Lower leg skin (tissue), 4 donors: Measurements from ENCODE around the gene ST7. TPM values are rescaled to one million over a fixed set of nuclear protein-coding genes. Genes with fewer than 3 reads are reported as not detected.
"Not testable (repeated sequence)": the region's sequence is repeated elsewhere in the genome, so short reads cannot be mapped to it uniquely, and the experiment has no call there.

Experiments
- DNase-seq, 2 donors: peaks; one replicate each; pipeline ENCODE4 v3.0.0-alpha.2; 2019; ENCODE audit warnings: low spot score in 2 of 2
- H3K4me3 ChIP-seq: fragments of 200-600 bp; sonication (generic); 2 replicates; pipeline ENCODE4 v1.5.1; 2017; ENCODE audit warnings: mild to moderate bottlenecking, low read depth; ENCODE audit not compliant: poor library complexity, severe bottlenecking
- POLR2A ChIP-seq, 2 donors: fragments of 450-650 bp; IDR thresholded peaks; one replicate each; pipeline ENCODE4 v1.6.1; 2016 to 2017; ENCODE audit warnings: antibody characterized with exemption in 2 of 2, mild to moderate bottlenecking in 1 of 2, moderate library complexity in 1 of 2
- WGBS, 2 donors: methylation state at CpG; one replicate each; pipeline ENCODE4 v1.1.5; 2018; 5-methylcytosine and 5-hydroxymethylcytosine counted together
- intact Hi-C: fragments of 100-400 bp; cut with DNase I; formaldehyde crosslinking; loops from one replicate; pipeline ENCODE4 v1.15.0; 2023; ENCODE audit warnings: low total_unique reads
- total RNA-seq, 4 donors: library from RNA; depleted of rRNA; stranded (reverse); fragments of >200 nt; gene quantifications; one replicate each; pipeline ENCODE4 v1.1.0, GENCODE V29; 2016
- TF ChIP-seq, protein P1 (sequence below), 3 donors: fragments of 450-650 bp; IDR thresholded peaks; one replicate each; pipeline ENCODE4 v1.5.1; 2016; ENCODE audit warnings: antibody characterized with exemption in 3 of 3, mild to moderate bottlenecking in 3 of 3, moderate library complexity in 2 of 3

Gene ST7
- total RNA-seq, 4 donors from 2014 or later: 10.8 to 17.1 (median 11.4) TPM

DNA sequence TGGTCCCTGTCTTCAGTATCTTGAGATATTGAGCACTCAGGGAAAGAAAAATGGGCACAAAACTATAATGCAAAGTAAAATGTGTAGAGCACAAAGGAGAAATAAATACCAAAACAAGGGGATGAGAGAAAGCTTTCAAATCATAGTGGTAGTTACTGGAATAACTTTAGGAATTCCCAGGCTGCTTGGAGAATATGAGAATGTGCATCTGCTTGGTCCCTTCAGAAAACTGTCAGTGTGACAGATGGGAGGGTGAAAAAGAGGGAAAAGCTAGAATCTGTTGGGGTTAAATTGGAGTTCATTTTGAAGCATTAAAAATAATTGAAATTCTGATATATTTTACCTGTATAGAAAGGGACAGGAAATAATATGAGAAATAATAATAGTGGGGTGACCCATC lies 15.3 kb downstream of the ST7 start:
- TF ChIP-seq POLR2A (IDR thresholded peaks at IDR 0.05): no peak
- TF ChIP-seq, protein P1, sequence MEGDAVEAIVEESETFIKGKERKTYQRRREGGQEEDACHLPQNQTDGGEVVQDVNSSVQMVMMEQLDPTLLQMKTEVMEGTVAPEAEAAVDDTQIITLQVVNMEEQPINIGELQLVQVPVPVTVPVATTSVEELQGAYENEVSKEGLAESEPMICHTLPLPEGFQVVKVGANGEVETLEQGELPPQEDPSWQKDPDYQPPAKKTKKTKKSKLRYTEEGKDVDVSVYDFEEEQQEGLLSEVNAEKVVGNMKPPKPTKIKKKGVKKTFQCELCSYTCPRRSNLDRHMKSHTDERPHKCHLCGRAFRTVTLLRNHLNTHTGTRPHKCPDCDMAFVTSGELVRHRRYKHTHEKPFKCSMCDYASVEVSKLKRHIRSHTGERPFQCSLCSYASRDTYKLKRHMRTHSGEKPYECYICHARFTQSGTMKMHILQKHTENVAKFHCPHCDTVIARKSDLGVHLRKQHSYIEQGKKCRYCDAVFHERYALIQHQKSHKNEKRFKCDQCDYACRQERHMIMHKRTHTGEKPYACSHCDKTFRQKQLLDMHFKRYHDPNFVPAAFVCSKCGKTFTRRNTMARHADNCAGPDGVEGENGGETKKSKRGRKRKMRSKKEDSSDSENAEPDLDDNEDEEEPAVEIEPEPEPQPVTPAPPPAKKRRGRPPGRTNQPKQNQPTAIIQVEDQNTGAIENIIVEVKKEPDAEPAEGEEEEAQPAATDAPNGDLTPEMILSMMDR (IDR thresholded peaks at IDR 0.05): no peak
- DNase-seq: no peak
- no peak overlapping the region for H3K4me3 ChIP-seq
- intact Hi-C loops: loop anchor here (5.0 kb wide), 1 partner anchor 759 kb away; no protein-coding TSS in a partner anchor

DNA sequence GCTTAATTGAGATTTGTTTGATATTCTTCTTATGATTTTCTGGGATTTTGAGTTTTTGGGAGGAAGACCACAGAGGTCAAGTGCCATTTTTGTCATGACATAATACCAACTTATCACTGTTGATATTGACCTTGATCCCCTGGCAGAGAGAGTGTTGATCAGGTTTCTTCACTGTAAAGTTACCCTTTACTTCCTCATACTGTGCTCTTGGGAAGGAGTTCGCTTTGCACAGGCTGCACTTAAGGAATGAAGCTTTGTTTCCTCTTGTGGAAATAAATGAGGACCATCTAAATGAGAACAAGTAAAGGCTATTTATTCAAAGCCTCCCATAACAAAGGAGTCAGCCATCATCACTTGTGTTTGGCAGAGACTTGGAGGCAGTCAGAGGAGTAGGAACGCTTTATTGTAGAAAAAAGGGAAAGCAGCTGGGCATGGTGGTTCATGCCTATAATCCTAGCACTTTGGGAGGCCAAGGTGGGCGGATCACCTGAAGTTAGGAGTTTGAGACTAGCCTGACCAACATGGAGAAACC lies 16.1 kb downstream of the ST7 start:
- H3K4me3 ChIP-seq: no peak overlapping the region
- DNase-seq: no peak
- TF ChIP-seq, protein P1 (IDR thresholded peaks at IDR 0.05): no peak
- TF ChIP-seq POLR2A (IDR thresholded peaks at IDR 0.05): no peak
- WGBS, 2 donors: 99% methylated on average over 3 of the region's 3 CpGs
- intact Hi-C loops: loop anchor here (5.0 kb wide), 1 partner anchor 758 kb away; no protein-coding TSS in a partner anchor

DNA sequence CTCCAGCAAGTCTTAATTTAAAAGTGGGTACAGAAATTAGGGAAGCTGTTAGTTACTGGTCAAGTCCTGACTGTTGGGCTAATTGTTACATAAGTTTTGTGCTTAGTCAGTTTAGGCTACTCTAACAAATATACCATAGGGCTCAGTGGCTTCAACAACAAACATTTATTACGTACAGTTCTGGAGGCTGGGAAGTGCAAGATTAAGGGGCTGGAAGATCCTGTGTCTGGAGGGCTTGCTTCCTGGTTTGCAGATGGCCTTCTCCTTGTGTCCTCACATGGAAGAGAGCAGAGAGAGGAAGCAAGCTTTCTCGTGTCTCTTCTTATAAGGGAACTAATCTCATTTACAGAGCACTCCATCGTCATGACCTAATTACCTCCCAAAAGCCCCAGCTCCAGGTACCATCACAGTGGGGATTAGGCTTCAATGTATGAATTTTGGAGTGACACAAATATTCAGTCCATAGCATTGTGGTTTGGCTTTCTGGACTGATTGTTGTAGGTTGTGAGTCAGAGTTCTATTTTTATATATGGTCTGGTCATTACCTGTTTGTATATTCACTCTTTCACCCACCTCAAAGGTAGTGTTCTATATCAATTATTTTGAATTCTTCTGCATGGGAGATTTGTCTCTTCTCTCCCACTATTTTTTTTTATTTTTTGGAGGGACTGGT lies 17.1 kb downstream of the ST7 start:
- TF ChIP-seq, protein P1 (IDR thresholded peaks at IDR 0.05): no peak
- TF ChIP-seq POLR2A (IDR thresholded peaks at IDR 0.05): no peak
- intact Hi-C loops: no loop called here
- H3K4me3 ChIP-seq: no peak overlapping the region
- WGBS, 2 donors: 74 to 84% methylated on average over 3 of the region's 3 CpGs
- no peak for DNase-seq

DNA sequence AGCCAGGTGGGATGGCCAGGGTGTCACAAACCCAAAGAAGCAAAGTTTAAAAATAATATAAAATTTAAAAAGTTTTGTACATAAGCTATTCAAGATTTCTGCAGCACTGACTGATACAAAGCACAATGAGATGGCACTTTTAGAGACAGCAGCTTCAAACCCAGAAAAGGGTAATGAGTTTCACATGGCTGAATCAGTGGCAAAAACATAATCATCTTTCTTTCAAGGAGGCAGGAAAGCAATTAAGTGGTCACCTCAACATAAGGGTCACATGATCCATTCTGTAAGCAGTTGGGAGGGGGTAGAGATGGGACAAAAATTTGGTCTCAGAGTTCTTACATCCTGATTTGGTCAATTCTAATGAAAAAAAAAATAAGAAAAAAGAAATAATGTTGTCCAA lies 17.9 kb downstream of the ST7 start:
- DNase-seq, H3K4me3 ChIP-seq, intact Hi-C loops: not testable (repeated sequence)

DNA sequence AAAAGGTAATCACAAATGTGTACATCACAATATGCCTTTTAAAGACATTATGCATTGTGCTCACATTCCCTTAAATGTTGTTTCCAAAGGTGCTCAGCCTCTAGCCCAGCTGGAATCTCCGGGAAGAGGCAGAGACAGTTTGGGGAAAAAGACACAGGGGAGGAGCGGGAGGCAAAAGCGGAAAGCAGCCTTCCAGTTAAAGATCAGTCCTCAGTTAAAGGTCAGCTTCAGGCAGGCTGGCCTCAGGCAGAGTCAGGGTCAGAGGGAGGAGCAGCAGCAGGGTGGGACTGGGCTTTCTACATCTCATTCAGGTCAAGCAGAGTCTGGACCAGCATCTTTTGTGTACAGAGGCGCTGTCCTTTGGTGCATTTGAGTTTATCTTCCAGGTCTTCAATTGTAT lies 18.6 kb downstream of the ST7 start:
- TF ChIP-seq POLR2A (IDR thresholded peaks at IDR 0.05): no peak
- 90 to 92% methylated on average over 4 of the region's 4 CpGs for WGBS, 2 donors
- H3K4me3 ChIP-seq: no peak overlapping the region
- no peak for DNase-seq
- intact Hi-C loops: no loop called here

DNA sequence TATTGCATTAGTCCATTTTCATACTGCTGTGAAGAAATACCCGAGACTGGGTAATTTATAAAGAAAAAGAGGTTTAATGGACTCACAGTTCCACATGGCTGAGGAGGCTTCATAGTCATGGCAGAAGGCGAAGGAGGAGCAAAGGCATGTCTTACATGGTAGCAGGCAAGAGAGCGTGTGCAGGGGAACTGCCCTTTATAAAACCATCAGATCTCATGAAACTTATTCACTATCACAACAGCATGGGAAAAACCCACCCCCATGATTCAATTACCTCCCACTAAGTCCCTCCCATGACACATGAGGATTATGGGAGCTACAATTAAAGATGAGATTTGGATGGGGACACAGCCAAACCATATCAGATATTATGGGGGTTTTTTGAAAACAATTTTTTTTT lies 21.7 kb downstream of the ST7 start:
- intact Hi-C loops, H3K4me3 ChIP-seq, DNase-seq: not testable (repeated sequence)
- 96 to 97% methylated on average over 3 of the region's 3 CpGs for WGBS, 2 donors

DNA sequence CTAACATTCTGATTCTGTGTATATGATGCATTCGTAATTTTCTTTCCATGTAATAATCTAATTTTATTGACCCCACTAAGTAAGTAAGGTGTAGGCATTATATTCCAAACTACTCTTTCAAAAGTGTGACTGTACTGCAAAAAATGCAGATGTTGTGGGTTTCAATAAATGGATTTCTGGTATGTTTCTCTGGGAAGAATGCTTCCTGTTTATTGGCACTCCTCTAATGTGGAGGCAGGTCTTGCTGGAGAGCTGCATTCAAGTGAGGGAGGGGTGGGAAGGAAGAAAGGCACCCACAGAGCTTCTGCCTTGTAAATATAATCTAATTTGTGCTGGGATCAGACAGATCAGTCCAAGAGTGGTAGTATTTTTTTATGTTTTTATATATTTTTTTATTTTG lies 23.9 kb downstream of the ST7 start:
- 91 to 98% methylated on average over 1 of the region's 1 CpG for WGBS, 2 donors
- no peak for DNase-seq
- intact Hi-C loops: no loop called here
- no peak for TF ChIP-seq POLR2A (IDR thresholded peaks at IDR 0.05)
- TF ChIP-seq, protein P1 (IDR thresholded peaks at IDR 0.05): no peak
- no peak overlapping the region for H3K4me3 ChIP-seq
